ENCODE data around the gene FMNL2. TPM values are rescaled to one million over a fixed set of nuclear protein-coding genes. Genes with fewer than 3 reads are reported as not detected.
A peak's percentile ranks its signal among the peaks of the same experiment; 100 is the strongest.

The FMNL2 gene
- total RNA-seq, 1 experiment from 2014 or later: 33.6 TPM

- Histone ChIP-seq H2BK15ac (ENCODE audit: low read depth, low read length) (no peak overlapping the region), H3K4ac (ENCODE audit: low read depth, low read length) (no peak overlapping the region), H3K14ac (ENCODE audit: insufficient read depth, low read length) (no peak overlapping the region), H3K27me3 (ENCODE audit: insufficient read depth, low read length) (no peaks in the 10 kb centered on the region), H4K91ac (ENCODE audit: insufficient read length, low read depth, low read length) (no peak overlapping the region), H3K9ac (ENCODE audit: extremely low read depth, insufficient read length, low read length) (no peak overlapping the region), H3K23me2 (ENCODE audit: insufficient read length, low read depth, low read length, poor library complexity, severe bottlenecking) (no peaks in the 10 kb centered on the region), H4K20me1 (ENCODE audit: control insufficient read depth, insufficient read depth, insufficient read length) (no peaks in the 10 kb centered on the region), H3K23ac (ENCODE audit: insufficient read length, low read depth, low read length) (no peak overlapping the region), H3K9me3 (ENCODE audit: control insufficient read depth, low read depth, low read length) (no peaks in the 10 kb centered on the region), H3K27ac (ENCODE audit: insufficient read length, low read depth, low read length) (no peak overlapping the region), H4K8ac (replicated peaks; ENCODE audit: insufficient read length, low read depth, low read length) (no peak overlapping the region), H3K79me1 (ENCODE audit: insufficient read depth, low read depth, low read length, poor library complexity, severe bottlenecking) (no peaks in the 10 kb centered on the region), H2BK12ac (ENCODE audit: insufficient read length, low read depth, low read length) (no peak overlapping the region), H3K56ac (ENCODE audit: insufficient read length, low read depth, low read length) (no peak overlapping the region), H2BK120ac (ENCODE audit: low read depth, low read length, poor library complexity, severe bottlenecking) (no peak overlapping the region), H2AFZ (ENCODE audit: low read length) (no peak overlapping the region), H2AK5ac (ENCODE audit: insufficient read length, low read length) (no peak overlapping the region), H3K18ac (ENCODE audit: insufficient read length, low read depth, low read length) (no peak overlapping the region), H2BK5ac (ENCODE audit: insufficient read length, low read length) (no peak overlapping the region), H3K4me2 (ENCODE audit: insufficient read depth, insufficient read length, low read length) (no peak overlapping the region), H3K79me2 (ENCODE audit: insufficient read depth, low read length) (peaks cover 4% of the 10 kb centered on the region; the same call in 1 of the 2 replicates), H4K5ac (ENCODE audit: insufficient read length, low read depth, low read length) (no peak overlapping the region), H2BK20ac (ENCODE audit: low read depth, low read length, poor library complexity, severe bottlenecking) (no peak overlapping the region), H3T11ph (ENCODE audit: low read length) (no peak overlapping the region), H3K4me1 (ENCODE audit: insufficient read depth, low read length) (peaks cover 13% of the 10 kb centered on the region)
- H3K36me3 Mint-ChIP-seq (ENCODE audit: insufficient read depth in 1 of 3, low read depth in 3 of 3): no peaks in the 10 kb centered on the region; a peak in 1 of 7 replicates
- no CpG with 5 or more reads among the region's 2 CpGs for WGBS (ENCODE audit: extremely low coverage, insufficient read length, low lambda C conversion rate)
- H3K4me3 Mint-ChIP-seq: no peak overlapping the region
- H3K27me3 Mint-ChIP-seq (ENCODE audit: low read depth): no peaks in the 10 kb centered on the region
- no peak for DNase-seq
- peaks cover 45 to 52% of the 10 kb centered on the region in 2 experiments for H3K4me1 Mint-ChIP-seq
- H3K27ac Mint-ChIP-seq: peak overlapping the region in 1 of 3 experiments; percentile 23; a peak in 1 of 7 replicates
- H3K9me3 Mint-ChIP-seq: no peaks in the 10 kb centered on the region
- no peak for TF ChIP-seq CTCF (conservative IDR thresholded peaks at IDR 0.05)
These were observed 85.0 kb downstream of the FMNL2 start for GRCh38 chr2:152419944-152420343.

Measured in H9 (cell line).